ENCODE results near the gene EPN2. TPM values are rescaled to one million over a fixed set of nuclear protein-coding genes. Genes with fewer than 3 reads are reported as not detected.

EPN2 gene
- total RNA-seq, 2 experiments from 2014 or later: 3.2 to 4.6 TPM

DNA sequence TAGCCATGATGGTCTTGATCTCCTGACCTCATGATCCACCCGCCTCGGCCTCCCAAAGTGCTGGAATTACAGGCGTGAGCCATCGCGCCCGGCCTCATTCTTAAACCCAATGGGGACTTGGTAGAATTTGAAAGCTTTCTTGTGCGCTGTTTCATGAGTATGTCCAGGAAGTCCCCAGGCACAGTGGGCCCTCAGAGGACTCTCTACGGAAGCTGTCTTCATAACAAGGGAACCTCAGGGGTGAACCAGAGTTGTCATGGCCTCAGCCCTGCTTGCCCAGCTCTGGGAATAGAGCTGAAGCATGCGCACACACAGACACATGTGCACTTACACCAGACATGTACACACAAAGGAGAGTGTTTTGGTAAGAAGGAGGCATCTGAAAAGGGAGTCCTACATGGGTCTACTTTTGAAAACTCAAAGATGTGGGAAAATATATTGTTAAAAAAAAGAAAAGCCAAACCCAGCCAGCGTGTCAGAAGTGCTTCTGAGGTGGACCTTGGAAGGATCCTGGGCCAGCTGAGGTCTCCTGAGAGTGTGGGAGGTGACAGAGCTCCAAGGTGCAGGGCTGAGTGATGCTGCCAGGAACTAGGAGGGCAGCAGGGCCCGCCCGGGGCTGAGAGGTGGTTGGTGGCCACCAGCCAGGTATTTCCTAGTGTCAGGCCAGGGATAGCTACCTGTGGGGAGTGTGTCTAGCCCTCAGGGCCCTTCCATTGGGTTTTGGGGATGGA is 54.6 kb downstream of the EPN2 start:
- peaks cover 10% of the 10 kb centered on the region for H3K27me3 Mint-ChIP-seq
- H3K36me3 Mint-ChIP-seq (ENCODE audit: low read depth): peaks cover 1% of the 10 kb centered on the region
- TF ChIP-seq, protein P1, sequence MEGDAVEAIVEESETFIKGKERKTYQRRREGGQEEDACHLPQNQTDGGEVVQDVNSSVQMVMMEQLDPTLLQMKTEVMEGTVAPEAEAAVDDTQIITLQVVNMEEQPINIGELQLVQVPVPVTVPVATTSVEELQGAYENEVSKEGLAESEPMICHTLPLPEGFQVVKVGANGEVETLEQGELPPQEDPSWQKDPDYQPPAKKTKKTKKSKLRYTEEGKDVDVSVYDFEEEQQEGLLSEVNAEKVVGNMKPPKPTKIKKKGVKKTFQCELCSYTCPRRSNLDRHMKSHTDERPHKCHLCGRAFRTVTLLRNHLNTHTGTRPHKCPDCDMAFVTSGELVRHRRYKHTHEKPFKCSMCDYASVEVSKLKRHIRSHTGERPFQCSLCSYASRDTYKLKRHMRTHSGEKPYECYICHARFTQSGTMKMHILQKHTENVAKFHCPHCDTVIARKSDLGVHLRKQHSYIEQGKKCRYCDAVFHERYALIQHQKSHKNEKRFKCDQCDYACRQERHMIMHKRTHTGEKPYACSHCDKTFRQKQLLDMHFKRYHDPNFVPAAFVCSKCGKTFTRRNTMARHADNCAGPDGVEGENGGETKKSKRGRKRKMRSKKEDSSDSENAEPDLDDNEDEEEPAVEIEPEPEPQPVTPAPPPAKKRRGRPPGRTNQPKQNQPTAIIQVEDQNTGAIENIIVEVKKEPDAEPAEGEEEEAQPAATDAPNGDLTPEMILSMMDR (IDR thresholded peaks at IDR 0.05): no peak
- H3K4me1 Mint-ChIP-seq (ENCODE audit: low read depth): peaks cover 4% of the 10 kb centered on the region
- ATAC-seq (no peak), DNase-seq (no peak)
- H3K9me3 Mint-ChIP-seq: no peaks in the 10 kb centered on the region
- intact Hi-C loops (cut with micrococcal nuclease): no loop called here
- no peak overlapping the region for H3K4me3 Mint-ChIP-seq
- no peak overlapping the region for H3K27ac Mint-ChIP-seq
- CTCF ChIA-PET: interaction anchor here (0.9 kb wide), 1 partner anchor 9 kb away, joined by 3 read pairs; no protein-coding TSS in a partner anchor
- POLR2A ChIA-PET: no interaction called here

DNA sequence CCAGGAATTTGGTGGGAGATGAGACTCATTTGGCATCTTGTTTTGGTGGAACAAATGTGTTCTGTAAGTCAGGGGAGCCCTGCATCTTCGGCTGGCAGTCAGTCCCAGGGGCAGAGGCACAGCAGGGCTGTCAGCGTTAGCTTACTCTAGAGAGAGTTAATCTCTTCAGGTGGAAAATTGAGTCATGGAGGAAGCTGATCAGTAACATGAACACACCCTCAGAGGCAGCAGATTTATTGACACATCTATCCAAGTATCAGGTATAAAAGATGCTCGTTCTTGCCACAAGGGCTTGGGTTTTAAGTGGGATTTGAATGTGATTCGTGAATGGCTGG is 55.2 kb downstream of the EPN2 start:
- Mint-ChIP-seq H3K4me3 (no peak overlapping the region), H3K36me3 (ENCODE audit: low read depth) (peaks cover 1% of the 10 kb centered on the region), H3K9me3 (no peaks in the 10 kb centered on the region), H3K27ac (no peak overlapping the region), H3K27me3 (peaks cover 10% of the 10 kb centered on the region), H3K4me1 (ENCODE audit: low read depth) (peaks cover 4% of the 10 kb centered on the region)
- no peak for ATAC-seq
- no peak for DNase-seq
- ChIA-PET CTCF (no interaction called here), POLR2A (no interaction called here)
- intact Hi-C loops (cut with micrococcal nuclease): no loop called here
- TF ChIP-seq, protein P1 (IDR thresholded peaks at IDR 0.05): no peak

DNA sequence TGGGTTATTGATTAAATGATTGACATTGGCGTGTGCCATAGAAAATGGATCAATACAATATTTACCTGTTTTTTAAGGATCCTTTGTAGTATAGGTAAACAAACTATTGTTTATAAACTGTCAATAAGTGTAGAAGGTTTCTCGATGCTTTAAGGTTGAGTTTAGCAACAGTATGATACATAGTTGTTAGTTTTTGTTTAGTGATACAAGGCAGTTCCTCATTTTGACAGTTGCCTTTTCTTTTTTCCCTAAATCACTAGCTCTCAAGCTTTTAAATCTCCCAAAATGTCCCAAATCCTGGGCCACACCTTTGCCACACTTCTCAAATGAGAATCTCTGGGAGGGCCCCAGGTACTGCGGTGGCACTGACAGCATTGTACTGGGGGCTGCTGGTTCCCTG is 57.3 kb downstream of the EPN2 start:
- no peak for DNase-seq
- Mint-ChIP-seq H3K4me1 (ENCODE audit: low read depth) (peaks cover 4% of the 10 kb centered on the region), H3K27ac (no peak overlapping the region), H3K4me3 (no peak overlapping the region), H3K27me3 (peaks cover 5% of the 10 kb centered on the region), H3K9me3 (no peaks in the 10 kb centered on the region), H3K36me3 (ENCODE audit: low read depth) (no peaks in the 10 kb centered on the region)
- intact Hi-C loops (cut with micrococcal nuclease): no loop called here
- ChIA-PET CTCF (no interaction called here), POLR2A (no interaction called here)
- TF ChIP-seq, protein P1 (IDR thresholded peaks at IDR 0.05): no peak
- ATAC-seq: no peak

DNA sequence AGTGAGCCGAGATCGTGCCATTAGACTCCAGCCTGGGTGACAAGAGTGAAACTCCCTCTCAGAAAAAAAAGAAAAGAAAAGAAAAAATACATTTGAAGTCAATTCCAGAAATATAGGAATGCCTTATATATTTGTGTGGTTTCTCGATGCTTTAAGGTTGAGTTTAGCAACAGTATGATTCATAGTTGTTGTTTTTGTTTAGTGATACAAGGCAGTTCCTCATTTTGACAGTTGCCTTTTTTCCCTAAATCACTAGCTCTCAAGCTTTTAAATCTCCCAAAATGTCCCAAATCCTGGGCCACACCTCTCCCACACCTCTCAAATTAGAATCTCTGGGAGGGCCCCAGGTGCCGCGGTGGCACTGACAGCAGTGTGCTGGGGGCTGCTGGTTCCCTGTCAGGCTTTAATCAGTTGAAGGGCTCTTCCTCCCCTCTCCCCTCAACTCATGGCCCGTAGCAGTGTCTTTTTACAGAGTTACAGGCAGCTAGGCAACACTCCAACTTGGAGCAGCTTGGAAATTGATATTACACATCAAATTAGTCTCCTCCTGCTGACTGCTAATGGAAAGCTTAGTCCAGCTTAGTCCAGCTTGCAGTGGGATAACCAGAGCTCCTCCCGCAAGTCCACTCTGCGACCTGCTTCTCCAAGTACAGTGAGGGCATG is 58.4 kb downstream of the EPN2 start:
- no peak for DNase-seq
- intact Hi-C loops (cut with micrococcal nuclease): no loop called here
- no peaks in the 10 kb centered on the region for H3K36me3 Mint-ChIP-seq (ENCODE audit: low read depth)
- CTCF ChIA-PET: no interaction called here
- no peak overlapping the region for H3K4me3 Mint-ChIP-seq
- no peak overlapping the region for H3K27ac Mint-ChIP-seq
- H3K27me3 Mint-ChIP-seq: peaks cover 5% of the 10 kb centered on the region
- ATAC-seq: no peak
- POLR2A ChIA-PET: no interaction called here
- H3K4me1 Mint-ChIP-seq (ENCODE audit: low read depth): no peaks in the 10 kb centered on the region
- no peaks in the 10 kb centered on the region for H3K9me3 Mint-ChIP-seq
- TF ChIP-seq, protein P1 (IDR thresholded peaks at IDR 0.05): no peak

Measured in activated CD8-positive, alpha-beta T cell treated with anti-CD3 and anti-CD28 coated beads for 36 hours (primary cell).